Measurements from ENCODE around the gene EXD3.

EXD3 gene

DNA sequence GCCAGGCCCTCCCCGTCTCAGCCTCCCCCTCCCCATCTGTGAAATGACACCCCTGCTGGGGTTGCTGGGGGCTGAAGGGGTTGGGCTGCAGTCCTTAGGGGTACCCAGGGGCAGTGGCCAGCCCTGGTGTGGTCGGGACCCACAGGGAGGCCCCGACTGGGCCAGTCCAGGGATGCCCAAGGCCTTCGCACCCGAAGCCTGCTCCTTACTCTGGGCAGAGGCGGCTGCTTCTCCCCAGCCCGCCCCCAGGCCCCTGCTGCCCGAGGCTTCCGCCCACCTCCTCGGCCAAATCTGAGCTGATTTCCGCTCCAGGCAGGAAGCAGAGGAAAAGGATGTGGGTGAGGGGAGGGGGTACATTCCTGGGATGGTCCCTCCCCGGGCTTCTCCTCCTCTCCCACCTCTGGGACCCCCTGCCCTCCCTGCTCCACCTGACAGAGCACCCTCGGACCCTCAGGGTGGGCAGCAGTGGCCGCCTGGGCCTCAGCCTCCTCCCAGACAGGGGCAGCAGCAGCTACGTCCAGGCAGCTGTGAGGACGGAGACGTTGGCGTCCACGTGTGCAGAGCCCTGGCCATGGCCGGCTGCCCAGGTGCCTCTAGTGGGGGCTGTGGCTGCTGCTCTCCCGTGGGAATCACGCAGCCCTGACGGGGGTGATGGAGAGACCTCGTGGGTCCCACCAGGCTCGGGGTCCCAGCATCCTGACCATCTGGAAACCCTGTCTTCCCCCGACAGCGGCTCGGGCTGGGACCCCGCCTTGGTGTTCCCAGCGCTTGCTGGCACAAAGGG lies 116.7 kb downstream of the EXD3 start:
- DNase-seq (ENCODE audit: low spot score) = no peak

DNA sequence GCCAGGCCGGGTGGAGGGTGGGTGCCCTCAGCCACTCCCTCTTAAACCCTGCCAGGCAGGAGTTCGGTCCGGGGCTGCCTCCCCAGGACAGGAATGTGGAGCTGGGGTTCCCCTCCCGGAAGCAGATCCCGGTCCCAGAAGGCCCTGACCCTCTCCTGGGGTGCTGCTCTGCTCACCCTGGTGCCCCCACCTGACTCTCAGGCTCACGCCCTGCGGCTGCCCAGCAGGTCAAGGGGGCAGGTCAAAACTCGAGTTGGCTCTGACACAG lies 117.2 kb downstream of the EXD3 start:
- no peak for DNase-seq (ENCODE audit: low spot score)

GRCh38 chr9:137305060-137305797 lies 117.7 kb downstream of the EXD3 start:
- peak; percentile 75 for DNase-seq (ENCODE audit: low spot score)

GRCh38 chr9:137304383-137305059 lies 118.4 kb downstream of the EXD3 start:
- DNase-seq (ENCODE audit: low spot score) = no peak

DNA sequence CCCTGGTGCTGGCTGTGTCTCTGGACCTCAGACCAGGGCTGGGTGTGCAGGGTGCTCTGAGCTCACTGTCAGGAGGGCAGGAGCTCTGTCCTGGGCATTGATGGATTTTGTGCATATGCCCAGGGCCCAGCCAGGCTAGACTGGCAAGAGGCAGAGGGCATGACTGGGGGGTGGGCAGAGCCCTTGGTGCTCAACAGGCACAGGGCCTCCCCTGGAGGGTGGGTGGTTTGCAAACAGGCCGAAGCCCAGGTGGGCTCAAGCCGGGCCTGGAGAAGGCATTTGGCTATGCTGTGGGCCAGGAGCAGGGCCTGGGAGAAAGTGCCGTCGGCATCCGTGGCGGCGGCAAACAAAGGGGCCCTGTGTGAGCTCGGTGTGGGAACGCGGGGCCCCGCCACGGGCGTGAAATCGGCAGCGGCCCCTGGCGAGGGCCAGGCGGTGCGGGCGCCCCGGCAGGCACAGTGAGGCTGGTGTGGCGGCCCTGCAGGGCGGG lies 119.0 kb downstream of the EXD3 start:
- DNase-seq (ENCODE audit: low spot score) = no peak

DNA sequence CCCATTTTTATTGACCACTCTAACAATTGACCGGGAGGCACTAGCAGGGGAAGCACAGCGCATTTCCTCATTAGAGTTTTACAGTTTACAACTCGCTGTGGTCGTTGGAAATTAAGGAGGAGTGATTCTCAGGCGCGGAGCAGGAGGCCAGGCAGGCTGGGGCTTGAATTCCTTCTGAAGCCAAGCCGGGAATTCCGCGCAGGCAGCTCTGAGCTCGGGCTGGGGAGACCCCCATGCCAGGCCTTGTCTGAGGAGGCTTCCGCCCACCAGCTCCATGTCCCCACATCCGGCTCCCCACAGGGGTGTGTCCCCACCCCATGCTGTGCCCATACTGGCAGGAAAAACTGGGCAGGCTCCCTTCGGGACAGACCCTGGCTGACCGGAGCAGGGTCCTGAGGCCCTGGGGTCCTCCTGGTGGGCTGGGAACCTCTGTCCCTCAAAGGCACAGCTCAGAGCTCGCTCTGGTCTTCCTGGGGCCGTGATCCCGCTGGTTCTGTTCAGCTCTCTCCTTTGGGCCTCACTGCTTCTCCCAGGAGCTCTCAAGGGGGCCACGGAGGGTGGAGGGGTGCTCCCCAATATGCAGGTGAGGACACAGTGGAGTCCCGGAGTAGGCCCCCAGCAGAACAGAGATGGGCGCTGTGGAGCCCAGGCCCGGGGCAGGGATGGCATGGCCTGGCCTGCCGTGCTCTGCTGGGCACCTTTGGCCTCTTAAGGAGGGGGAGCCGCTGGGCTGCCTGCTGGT lies 119.6 kb downstream of the EXD3 start:
- DNase-seq (ENCODE audit: low spot score) = no peak

DNA sequence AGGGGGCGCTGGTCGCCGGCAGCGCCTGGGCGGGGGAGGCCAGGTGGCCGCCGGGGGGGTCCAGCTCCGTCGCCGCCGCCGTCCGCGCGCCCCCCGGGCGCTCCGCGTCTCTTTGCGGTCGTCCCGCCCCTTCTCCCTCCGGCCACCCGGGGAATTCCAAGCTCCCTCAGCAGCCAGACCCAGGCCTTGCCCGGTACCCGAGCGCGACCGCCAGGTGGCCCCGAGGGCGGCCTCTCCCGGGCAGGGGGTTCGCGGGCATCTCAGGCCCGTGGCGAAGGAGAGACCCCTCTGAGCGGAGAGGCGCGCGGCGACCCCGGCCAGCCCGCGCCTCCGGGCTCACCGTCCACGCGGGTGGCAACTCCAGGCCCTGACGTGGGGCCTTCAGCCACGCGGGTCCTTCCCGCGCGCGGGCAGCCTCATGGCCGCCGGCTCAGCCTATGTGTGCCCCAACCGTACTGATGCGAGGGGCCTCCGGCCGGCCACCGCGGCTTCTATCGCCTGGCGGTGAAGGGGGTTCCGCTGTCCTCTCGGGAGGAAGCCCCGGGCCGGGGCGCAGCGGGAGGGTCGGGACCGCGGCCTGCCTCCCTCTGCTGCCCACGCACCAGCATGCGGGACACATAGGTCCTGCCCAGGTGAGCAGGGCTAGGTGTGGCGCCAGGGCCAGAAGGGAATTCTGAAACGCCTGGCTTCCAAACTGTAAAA lies 120.4 kb downstream of the EXD3 start:
- DNase-seq (ENCODE audit: low spot score) = peak; percentile 82

- DNase-seq (ENCODE audit: low spot score) = peak; percentile 93
Observed at GRCh38 chr9:137302118-137302448, 120.9 kb downstream of the EXD3 start, which contains the start of gene NRARP. NRARP (minus strand) TSS chr9:137302271; CDS start chr9:137301928, 343 bp downstream.

GRCh38 chr9:137301081-137301947 lies 121.6 kb downstream of the EXD3 start:
- peak; percentile 65 for DNase-seq (ENCODE audit: low spot score)

DNA sequence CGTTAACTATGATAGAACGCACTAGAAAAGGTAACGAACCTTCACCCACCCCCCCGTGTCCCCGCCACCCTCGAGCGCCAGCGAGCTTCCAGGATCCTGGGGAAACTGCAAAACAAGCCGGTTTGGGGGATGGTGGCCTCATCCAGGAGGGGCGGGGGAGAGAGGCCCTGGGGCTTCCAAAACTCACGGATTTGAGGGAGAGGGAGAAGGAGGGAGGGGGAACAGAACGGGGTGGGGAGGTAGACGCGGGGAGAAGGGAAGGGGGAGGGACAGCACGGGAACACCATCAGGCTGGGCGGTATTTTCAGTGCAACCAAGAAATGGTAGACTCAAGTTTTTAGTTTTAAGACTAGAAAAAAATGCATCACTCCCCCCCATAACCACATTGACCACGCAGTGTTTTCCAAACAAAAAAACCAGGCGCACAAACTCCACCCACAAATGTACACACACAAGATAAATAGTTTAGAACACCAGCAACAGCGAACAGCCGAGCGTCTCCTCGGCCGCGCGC lies 122.3 kb downstream of the EXD3 start:
- no peak for DNase-seq (ENCODE audit: low spot score)

DNA sequence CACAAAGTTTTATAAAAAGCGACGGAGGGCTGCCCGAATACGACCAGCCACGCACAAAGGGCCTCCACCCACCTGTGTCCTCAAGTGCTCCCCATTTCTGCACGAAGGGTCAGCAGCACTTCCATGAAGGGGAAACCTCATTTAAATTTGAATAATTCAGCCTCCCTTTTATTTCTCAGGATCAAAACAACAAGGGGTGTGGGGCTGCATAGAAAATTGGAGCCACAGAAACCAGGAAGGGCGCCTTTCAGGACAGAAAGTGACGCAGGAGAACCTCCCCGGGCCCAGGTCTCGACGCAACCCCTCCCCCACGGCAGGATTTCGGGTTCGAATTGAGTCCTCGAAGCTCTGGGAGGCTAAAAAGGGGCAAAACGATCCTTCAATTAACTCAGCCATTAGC lies 123.0 kb downstream of the EXD3 start:
- no peak for DNase-seq (ENCODE audit: low spot score)

DNA sequence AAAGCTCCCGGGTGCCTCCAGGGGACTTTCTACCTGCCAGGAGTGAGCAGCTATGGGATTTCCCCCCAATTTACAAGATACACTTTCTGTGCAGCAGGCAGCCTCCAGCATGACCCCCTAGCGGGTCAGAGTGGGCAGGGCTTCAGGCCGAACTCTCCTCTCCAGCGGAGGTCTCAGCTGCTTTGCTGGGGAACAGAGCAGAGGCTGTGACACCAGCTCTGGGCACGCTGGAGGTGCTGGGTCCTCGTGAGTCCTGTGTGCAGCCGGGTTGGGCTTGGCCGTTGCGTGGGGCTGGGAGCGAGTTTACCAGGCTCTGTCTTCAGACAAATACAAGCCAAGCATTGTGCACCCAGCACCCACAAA lies 123.8 kb downstream of the EXD3 start:
- DNase-seq (ENCODE audit: low spot score) = no peak

DNA sequence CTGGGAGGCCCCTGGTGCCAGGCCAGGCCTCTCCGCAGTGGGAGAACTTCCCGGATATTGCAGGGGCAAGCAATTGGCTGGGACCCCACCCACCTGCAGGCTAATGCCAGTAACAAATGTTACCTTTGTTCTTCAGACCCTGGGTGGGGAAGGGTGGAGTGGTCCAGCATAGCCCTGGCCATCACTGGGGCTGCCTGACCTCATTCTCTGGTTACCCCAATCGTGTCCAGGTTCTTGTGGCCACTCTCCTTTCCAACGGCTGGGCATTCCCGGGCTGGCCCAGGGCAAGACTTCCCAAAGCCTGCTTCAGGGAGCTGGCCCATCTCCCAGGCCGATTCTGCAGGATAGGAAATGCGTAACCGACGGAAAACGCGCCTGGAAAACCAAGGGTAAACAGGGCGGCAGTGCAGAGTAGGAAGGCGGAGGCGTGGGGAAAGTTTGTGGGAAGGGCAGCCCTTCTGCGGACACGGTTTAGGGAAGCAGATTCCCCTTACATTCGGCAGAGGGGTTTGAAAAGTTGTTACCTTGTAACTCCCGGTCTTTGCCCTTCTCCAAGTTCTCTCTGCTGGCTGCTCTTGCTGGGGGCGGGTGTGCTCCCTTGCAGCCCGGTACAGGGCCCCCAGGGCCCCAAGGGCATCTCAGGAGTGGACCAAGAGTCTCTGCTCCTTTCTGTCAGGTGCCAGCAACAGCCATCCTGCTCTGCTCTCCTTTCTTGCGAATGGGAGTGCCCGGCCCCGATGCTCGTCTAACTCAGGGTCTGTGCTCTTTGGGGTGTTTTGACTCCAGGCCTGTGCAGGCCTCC lies 124.4 kb downstream of the EXD3 start:
- DNase-seq (ENCODE audit: low spot score) = no peak

- no peak for DNase-seq (ENCODE audit: low spot score)
Observed at GRCh38 chr9:137297966-137298365, 125.0 kb downstream of the EXD3 start.

GRCh38 chr9:137296670-137297664 lies 126.0 kb downstream of the EXD3 start:
- DNase-seq (ENCODE audit: low spot score) = no peak

DNA sequence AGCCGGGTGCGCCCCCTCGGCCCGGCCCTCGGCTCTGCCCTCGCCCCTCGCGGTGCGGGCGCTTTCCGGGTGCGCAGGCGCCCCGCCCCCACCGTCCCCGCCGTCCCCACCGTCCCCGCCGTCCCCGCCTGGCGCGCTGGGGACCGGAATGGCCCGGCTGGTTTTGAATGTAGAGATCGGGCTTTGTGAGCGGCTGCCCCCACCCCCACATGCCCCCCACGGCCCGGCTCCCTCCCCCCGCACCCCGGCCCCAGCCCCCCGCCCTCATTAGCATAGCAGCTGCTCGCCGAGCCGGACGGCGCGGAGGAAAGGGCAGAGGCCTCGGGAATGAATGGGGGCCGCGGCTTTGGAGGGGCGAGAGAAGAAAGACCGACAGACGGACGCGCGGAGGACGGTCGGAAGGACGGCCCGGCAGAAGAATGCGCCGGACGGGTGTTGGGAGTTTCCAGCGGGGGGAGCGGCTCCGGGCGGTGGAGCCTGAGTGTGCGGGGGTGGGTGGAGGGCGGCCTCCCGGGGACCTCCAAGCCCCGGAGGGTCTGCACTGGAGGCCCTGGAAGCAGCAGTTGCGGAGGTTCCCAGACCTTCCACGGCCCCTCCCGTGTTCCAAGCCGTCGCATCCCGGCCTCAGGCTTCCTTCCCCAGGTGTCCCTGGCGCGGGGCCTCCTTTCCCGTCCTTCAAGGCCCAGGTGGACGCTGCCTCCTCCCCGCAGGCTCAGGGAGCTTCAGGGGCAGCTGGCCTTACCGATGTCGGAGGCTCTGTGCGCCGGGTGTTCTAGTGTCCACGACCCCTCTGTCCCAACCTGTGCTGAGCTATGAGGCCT lies 126.9 kb downstream of the EXD3 start:
- no peak for DNase-seq (ENCODE audit: low spot score)

- peak; percentile 90 for DNase-seq (ENCODE audit: low spot score)
Observed at GRCh38 chr9:137295238-137295811, 127.6 kb downstream of the EXD3 start.

Data from AG20443 (cell line).